Neutrophil (primary cell): ENCODE data around the gene ABCA12.

Experiments used
- H3K27ac ChIP-seq: fragments of 200-600 bp; sonication (generic); 2 replicates; pipeline ENCODE4 v1.5.1; 2016; ENCODE audit warnings: mild to moderate bottlenecking, moderate library complexity
- H3K27me3 ChIP-seq: fragments of 200-600 bp; sonication (generic); 2 replicates; pipeline ENCODE4 v1.6.0; 2016; ENCODE audit warnings: mild to moderate bottlenecking
- H3K36me3 ChIP-seq: fragments of 200-600 bp; sonication (generic); 2 replicates; pipeline ENCODE4 v1.5.1; 2017
- H3K4me1 ChIP-seq, 2 experiments: fragments of 200-600 bp in 1 of 2; sonication (generic) in 1 of 2; 1 replicate in 1 of 2; 2 replicates in 1 of 2; pipeline versions ENCODE4 v1.5.1 to v1.6.1; 2013 to 2016; ENCODE audit warnings: low read depth in 1 of 2, low read length in 1 of 2, mild to moderate bottlenecking in 1 of 2, moderate library complexity in 1 of 2; ENCODE audit not compliant: control insufficient read depth in 1 of 2, insufficient read depth in 1 of 2
- H3K4me3 ChIP-seq, 2 experiments: fragments of 200-600 bp in 1 of 2; sonication (generic) in 1 of 2; 1 replicate in 1 of 2; 2 replicates in 1 of 2; pipeline ENCODE4 v1.5.1; 2013 to 2016; ENCODE audit warnings: low read depth in 1 of 2, low read length in 1 of 2, mild to moderate bottlenecking in 1 of 2, moderate library complexity in 1 of 2
- H3K9me3 ChIP-seq: fragments of 200-600 bp; sonication (generic); 2 replicates; pipeline ENCODE4 v1.5.1; 2016
- TF ChIP-seq, protein P1 (sequence below): fragments of 200-600 bp; sonication (generic); IDR thresholded peaks from 2 replicates; pipeline ENCODE4 v1.5.1; 2016; ENCODE audit warnings: antibody characterized with exemption

The ABCA12 gene

DNA sequence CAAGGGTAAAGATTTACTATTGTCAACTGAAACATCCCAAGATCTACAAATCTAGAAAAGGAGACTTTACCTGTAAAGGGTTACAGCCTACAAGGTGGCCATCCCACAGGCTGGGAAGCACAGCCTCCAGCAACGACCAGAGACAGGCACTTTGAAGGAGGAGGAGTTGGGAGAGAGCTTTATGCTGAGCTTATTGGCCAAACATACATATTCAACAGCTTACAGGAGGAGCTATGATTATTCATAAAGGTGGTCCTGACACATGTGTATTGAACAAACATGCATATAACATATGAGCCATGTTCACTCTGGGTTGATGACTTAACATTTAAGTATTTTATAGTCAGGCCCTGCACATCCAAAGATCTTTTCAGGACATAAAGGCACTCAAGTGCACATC is 11.1 kb upstream of the ABCA12 start:
- no peak overlapping the region for H3K4me3 ChIP-seq
- no peaks in the 10 kb centered on the region for H3K36me3 ChIP-seq
- TF ChIP-seq, protein P1, sequence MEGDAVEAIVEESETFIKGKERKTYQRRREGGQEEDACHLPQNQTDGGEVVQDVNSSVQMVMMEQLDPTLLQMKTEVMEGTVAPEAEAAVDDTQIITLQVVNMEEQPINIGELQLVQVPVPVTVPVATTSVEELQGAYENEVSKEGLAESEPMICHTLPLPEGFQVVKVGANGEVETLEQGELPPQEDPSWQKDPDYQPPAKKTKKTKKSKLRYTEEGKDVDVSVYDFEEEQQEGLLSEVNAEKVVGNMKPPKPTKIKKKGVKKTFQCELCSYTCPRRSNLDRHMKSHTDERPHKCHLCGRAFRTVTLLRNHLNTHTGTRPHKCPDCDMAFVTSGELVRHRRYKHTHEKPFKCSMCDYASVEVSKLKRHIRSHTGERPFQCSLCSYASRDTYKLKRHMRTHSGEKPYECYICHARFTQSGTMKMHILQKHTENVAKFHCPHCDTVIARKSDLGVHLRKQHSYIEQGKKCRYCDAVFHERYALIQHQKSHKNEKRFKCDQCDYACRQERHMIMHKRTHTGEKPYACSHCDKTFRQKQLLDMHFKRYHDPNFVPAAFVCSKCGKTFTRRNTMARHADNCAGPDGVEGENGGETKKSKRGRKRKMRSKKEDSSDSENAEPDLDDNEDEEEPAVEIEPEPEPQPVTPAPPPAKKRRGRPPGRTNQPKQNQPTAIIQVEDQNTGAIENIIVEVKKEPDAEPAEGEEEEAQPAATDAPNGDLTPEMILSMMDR, result no peak
- H3K9me3 ChIP-seq, result no peaks in the 10 kb centered on the region
- H3K27me3 ChIP-seq, result no peaks in the 10 kb centered on the region
- H3K4me1 ChIP-seq, result no peaks in the 10 kb centered on the region
- H3K27ac ChIP-seq, result no peak overlapping the region

DNA sequence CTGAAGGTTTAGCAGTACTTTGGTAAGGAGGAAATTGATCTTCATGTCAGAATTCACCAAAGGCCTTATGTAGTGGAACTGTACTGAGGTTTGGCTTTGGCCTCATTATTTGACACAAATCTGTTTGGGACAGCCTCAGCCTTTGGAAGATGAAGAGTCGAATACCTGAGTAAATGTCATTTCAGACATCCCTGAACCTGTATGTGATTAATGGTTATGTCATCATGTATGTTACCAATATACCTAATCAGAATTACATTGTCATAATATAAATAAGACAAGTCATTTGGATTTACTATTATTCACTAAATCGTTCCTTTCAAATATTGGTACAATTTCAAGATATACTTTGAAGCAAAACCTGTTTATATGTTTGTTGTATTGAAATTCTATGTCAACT is 10.6 kb upstream of the ABCA12 start:
- H3K36me3 ChIP-seq, result no peaks in the 10 kb centered on the region
- H3K27ac ChIP-seq, result no peak overlapping the region
- H3K4me3 ChIP-seq, result no peak overlapping the region
- TF ChIP-seq, protein P1, result no peak
- H3K9me3 ChIP-seq, result no peaks in the 10 kb centered on the region
- H3K4me1 ChIP-seq, result no peaks in the 10 kb centered on the region
- no peaks in the 10 kb centered on the region for H3K27me3 ChIP-seq

DNA sequence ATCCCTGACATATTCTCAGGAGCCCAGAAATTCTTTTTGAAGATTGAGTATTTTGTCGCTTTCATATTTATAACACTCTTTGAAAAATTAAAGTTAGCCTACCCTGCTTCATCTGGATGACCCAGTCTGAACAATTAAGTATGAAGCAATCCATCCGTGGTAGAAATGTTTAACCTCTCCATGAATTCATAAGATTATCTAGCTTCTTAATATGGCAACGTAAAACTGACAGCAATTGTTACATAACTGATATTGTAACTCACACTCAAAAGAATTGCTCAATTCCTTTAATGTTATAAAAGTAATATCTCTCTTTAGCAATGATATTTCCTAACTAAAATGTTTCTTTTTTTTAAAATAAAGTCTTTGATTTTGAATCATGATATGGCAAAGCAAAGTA is 7.2 kb upstream of the ABCA12 start:
- no peaks in the 10 kb centered on the region for H3K9me3 ChIP-seq
- no peaks in the 10 kb centered on the region for H3K27me3 ChIP-seq
- no peaks in the 10 kb centered on the region for H3K36me3 ChIP-seq
- no peak overlapping the region for H3K4me3 ChIP-seq
- no peak overlapping the region for H3K27ac ChIP-seq
- no peaks in the 10 kb centered on the region for H3K4me1 ChIP-seq
- TF ChIP-seq, protein P1, result no peak

DNA sequence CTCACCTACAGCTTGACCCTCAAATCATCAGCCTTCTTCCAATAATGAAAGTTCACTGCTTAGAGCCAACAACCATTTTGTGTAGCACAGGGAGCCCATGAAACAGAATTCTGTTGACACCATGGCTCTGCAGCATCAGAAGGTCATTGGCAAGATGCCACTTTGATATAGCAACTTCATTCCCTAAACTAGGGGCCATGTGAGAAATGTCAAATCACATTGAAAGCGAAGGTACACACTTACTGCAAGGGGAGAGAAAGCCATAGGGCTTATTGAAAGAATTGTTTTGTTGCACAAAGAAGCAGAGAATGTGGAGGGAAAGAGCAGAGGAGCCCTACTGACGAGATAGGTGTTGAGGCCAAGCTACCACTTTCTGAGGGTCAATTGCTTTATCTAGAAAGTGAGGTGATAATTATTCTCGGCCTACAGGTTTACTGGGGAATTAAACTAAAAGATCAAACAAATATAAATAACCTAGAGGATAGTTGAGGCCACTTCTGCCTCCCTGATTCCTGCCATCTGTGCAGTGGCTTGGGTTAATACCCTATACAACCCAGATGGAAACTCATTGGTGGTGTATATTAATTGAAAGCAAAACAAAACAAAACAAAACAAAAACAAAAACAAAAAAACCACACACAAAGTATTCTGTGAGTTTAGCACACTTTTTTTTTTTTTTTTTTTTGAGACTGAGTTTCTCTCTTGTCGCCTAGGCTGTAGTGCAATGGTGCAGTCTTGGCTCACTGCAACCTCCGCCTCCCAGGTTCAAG is 5.9 kb upstream of the ABCA12 start:
- H3K4me1 ChIP-seq, result no peaks in the 10 kb centered on the region
- TF ChIP-seq, protein P1, result no peak
- H3K4me3 ChIP-seq, result no peak overlapping the region
- no peaks in the 10 kb centered on the region for H3K9me3 ChIP-seq
- no peaks in the 10 kb centered on the region for H3K36me3 ChIP-seq
- no peak overlapping the region for H3K27ac ChIP-seq
- no peaks in the 10 kb centered on the region for H3K27me3 ChIP-seq

DNA sequence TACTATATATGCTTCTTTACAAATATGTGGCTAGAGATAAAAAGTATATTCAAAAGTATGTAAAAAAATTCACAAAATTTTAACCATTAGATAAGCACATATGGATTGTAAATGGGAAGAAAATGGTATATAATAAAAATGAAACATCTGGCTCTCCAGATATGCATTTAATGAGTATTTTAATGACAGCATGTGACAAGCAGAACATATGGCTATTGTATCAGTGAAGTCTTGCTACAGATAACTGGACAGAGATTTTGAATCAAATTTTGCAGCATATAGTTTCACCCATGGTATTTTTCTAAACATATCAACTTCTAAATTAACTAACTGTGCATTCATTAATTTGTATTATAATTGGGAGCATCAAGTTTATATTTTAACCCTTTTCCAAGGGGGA is 5.0 kb upstream of the ABCA12 start:
- Histone ChIP-seq H3K27ac (no peak overlapping the region), H3K9me3 (no peaks in the 10 kb centered on the region), H3K36me3 (no peaks in the 10 kb centered on the region), H3K27me3 (no peaks in the 10 kb centered on the region), H3K4me3 (no peak overlapping the region), H3K4me1 (no peaks in the 10 kb centered on the region)
- TF ChIP-seq, protein P1, result no peak
